HG03558 (cell line): ENCODE data around the gene SNN.

ENCODE experiments used
- ATAC-seq: cut with Tn5 transposase; IDR thresholded peaks from one replicate; pipeline ENCODE4 v1.9.1; 2021; ENCODE audit warnings: moderate number of reproducible peaks; ENCODE audit not compliant: unreplicated experiment; ENCODE audit errors: extremely low read depth

The SNN gene

DNA sequence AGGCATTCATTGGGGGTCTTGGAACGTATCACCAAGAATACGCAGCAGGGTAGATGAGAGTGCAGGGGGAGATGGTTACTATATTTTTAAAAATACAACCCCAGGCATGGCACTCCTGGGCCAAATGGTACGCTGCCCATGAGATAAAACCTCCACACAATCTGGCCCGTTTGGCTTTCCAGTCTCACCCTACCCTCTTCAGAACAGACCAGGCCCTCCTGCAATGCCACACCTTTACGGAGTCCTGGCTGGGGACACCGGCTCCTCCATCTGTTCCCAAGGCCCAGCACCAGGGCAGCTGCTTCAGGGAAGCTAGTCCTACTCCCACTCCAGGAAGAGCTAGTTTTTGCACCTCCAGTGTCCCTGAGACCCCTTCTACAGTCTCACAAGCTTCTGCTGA lies 24.4 kb downstream of the SNN start:
- ATAC-seq: no peak

DNA sequence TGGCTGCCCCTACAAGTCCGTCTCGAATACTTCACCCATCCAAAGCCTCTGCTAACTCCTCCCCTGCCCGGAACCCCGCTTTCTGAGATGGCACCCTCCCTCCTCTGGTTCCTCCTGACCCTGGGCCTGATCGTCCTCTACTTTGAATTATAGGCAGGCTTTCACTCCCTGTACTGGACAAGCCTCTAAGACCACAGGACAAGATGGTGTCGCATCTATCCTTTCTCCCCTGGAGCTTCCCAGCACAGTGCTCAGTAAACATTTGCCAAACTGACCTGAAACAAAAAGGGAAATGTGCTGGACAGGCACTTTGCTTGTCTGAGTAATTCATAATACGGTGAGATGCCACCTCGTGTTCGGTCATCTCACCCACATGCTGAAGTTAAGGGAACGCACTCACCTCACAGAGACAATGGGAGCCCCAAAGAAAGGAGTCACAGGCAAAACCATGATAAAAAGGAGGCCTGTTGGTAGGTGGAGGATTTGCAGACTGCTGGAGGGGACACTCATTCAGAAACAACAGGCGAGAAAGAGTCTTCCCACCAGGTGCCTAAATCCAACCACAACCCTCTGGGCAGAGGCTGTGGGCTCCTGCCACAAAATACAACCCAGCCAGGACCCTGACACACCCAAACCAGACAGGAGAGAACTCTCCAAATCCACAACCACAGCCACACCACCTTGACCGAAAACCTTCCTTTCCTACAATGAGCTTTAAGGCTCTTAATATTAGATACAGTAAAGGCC lies 28.2 kb downstream of the SNN start:
- ATAC-seq: no peak

DNA sequence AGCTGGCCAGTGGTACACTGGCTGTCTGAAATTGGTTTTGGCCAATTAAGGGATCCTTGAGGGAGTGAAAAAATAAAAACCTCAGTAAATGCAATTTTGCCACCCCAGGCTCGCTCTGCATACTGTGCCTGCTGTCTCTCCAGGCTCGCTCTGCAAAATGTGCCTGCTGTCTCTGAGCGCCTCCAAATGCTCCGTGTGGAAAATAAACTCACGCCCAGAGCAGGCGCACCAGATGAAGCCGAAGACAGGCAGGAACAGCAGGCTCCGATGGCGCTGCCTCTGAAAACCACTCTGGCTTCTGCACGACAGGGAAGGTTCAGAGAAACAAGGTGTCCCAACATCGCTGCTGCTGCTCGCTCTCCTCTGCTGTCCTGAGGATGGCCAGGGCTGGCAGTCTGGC lies 29.1 kb downstream of the SNN start:
- no peak for ATAC-seq

DNA sequence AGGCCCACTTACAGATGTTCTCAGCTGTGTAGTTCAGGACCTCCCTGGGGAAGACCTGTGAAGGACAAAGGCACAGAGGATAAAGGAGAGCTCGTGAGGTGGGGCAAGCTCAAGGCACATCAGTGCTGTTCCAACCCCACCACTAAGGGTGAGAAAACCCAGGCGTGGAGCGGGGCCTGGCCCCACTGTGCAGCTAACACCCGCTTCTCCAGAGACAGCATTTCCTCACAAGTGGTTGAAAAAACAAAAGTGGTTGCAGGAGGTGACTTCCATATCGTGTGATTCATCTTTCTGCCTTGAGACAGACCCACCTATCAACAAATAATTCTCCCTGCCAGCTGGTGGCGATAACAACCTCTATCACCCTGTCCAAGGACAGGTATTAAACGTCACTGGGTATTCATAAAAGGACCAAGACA lies 30.0 kb downstream of the SNN start:
- ATAC-seq: no peak

DNA sequence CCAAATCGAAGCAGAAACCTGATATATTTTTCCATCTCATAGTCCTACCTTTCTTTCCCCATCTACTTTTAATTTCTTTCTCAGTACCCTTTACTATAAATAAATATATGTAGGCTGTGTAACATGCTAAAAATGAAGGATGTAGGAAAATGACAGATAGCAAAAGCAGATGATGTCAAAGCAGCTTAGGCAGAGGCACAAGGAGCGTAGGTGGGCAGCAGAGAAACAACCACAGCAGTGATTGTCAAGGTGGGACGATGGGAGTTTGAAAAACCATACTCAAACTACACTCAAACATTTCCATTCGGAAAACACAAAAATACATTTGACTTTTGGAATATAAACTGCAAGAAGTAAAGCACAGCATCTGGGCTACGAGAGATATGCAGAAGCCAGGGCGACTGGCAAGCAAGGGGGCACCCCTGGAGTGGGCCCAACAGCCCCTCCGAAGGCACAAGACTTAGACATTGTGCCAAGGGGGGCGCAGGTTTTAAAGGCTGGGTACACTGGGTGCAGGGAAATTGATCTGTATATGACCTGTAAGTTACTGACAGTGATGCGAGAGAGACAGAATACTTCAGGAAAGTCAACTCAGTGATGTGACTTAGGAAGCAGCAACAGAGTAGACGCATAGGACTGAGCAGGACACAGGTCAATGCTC lies 31.1 kb downstream of the SNN start:
- no peak for ATAC-seq

DNA sequence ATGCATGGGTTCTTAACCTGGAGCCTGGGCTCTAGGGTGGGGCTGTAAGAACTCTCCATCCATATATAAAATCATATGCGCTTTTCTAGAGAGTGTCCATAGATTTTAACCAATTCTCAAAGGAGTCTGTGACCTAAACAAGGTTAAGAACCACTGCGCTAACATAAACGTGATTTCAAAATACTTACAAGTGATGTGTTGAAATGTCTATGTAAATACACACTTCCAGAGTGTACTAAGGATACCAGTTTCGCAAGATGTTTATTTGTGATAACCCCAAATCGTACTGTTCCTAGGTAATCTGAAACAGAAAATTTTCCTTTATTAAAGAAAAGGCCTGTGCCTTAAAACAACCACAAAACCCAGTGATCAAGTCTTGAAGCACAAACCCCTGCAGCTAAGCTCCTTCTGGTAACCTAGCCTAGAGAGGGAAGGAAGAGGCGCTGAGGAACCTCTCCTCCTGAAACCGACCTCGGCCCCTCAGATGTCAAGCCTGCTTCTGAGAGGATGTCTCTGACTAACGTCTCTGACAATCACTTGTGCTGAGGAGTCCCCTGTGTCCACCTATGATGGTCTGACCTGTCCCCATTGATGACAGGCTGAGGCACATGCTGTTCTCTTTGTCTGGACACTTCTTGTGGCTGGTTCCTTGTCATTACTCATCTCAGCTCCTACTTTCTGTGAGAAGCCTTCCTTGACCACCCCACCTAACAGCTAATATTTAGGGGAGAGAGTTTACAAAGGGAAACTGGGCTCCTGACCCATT lies 32.2 kb downstream of the SNN start:
- no peak for ATAC-seq

DNA sequence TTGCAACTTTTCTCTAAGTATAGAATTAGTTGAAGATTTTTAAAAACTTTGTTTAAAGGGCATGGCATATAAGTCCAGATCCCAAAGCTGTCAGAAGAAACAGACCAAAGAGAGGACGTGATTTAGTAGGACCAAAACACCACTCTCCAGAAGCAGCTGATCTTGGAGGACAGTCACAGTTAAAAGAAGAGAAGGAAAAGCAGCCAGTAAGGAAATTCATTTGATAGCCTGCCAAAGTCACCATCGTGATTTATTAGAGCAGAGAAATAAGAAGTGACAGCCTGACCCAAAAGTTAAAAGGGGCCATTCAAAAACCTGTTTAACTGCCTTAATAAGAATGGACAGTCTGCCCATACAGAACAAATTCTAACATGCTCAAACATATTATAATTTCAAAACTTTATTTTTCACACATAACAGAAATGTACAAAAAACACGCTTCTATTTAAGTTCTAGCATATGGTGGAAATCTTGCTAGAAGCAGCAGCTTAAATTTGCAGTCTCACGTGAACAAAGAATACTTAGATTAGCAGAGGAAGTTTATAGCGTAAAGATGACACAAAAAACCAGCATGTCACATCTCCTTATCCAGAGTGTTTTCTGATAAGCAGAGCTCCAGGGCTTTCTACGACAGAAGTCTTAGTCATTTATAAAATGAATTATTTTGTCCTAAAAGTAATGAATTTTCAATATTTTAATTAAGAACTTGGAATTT lies 37.2 kb downstream of the SNN start:
- no peak for ATAC-seq

DNA sequence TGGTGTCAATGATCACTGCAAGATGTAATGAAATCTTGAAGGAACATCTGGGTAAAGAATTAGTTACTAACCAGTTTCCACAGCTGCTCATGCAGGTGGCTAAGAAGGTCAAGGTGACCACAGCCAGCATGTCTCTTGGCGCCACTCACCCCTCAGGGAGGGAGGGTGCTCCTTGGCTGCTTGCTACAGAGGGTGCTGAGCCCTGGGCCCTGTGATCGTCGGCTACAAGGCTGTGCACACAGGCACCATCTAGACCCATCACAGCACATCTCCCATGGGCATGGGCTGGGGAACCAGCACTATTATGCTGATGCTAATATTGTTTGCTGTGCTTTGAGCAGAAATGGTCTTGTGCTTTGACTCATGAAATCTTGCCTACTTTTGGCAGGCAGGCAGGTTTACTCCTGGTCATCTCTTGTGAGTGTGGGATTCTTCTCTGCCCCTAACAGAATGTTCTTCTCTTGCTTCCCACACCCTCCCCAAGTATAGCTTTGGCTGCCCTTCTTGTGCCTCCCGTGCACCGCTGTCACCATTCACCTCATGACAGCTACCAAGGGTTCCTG lies 38.0 kb downstream of the SNN start:
- ATAC-seq: no peak

DNA sequence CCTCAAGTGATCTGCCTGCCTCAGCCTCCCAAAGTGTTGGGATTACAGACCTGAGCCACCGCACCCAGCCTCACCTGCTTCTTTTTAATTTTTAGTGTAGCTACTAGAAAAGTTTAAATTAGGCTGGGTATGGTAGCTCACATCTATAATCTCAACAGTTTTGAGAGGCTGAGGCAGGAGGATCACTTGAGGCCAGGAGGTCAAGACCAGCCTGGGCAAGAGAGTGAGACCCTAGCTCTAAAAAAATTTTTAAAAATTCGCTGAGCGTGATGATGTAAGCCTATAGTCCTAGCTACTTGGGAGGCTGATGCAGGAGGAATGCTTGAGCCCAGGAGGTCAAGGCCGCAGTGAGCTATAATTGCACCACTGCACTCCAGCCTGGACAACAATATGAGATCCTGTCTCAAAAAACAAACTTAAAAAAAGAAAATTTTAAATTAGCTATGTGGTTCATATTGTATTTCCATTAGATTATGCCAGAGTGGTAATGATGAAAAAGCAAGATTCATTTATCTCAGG lies 39.5 kb downstream of the SNN start:
- ATAC-seq: no peak

DNA sequence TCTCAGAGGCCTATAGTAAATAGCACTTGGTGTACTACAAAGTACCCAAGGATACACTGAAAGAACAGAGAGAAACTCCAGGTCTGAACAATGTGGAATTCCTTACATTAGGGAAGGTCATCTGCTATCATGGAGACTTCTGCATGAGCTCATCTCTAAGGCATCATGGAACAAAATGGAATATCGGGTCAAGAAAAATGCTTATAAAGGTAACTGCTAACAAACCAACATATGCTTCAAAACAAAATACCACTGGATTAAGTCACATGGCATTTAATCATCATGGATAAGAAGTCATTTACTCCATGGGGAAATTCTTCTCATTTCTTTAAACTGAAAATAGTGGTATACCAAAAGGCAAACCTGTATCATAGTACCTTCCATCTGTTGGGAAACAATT lies 40.2 kb downstream of the SNN start:
- ATAC-seq: no peak

DNA sequence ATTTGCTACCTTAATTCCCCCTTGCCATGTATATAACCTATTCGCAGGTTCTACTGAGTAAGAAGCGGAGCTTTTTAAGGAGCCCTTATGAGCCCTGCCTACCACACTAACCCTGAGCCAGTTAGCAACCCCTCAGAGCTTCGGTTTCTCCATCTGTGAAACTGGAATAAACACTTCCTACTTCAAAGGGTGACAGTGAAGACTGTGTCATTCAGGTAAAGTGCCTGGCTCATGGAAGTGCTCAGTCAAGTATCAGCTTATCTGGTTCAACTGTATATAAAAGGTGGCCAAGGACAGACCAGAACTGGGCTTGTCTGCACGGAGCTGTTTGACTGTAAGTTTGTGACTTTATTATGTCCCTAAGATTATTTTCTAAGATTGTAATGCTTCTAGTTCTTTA lies 43.4 kb downstream of the SNN start:
- ATAC-seq: no peak

DNA sequence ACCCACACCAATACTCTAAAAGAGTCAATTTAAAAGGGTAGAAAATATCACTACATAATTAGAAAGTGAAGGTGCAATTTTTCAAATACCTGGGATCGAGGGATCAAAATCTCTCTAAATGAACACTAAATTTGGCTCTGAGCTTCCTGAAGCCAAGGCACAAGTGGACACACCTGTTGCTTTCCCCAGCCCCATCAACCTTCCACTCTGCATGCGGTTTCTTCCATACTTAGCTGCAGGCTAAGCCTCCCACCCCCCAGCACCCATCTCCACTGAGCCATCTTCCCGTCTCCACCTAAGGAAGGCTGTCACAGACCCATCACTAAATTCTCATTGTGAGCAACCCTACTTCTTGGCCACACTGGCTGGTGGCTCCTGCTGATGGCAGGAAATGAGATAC lies 43.9 kb downstream of the SNN start:
- ATAC-seq: no peak

DNA sequence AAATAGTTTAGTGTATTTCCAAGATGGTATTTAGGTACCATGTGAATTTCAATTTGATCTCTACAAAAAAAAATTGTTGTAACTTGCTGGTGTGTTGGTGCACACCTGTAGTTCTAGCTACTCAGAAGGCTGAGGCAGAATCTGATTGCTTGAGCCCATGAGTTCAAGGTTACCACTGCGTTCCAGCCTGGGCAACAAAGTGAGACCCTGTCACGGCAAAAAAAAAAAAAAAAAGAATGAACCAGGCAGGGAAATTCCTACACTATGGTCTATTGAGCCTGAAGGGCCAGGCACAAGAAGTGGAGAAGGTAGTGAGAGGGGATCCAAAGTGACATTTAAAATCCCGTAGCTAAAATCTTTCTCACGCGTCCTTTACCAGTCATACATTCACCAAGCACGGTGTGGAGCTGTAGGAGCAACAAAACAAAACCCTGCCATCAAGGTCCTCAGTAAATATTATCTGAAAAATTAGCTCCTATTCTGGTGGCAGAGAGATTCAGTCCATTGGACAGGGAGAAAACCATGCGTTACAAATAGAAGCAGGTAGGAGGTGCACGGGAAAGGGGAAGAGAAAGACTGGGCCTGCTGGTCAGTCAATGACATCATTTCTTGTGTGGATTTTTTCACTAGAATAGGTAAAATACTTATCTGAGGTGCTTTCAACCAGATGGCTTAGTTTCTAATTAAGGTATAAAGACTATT lies 47.1 kb downstream of the SNN start:
- no peak for ATAC-seq

DNA sequence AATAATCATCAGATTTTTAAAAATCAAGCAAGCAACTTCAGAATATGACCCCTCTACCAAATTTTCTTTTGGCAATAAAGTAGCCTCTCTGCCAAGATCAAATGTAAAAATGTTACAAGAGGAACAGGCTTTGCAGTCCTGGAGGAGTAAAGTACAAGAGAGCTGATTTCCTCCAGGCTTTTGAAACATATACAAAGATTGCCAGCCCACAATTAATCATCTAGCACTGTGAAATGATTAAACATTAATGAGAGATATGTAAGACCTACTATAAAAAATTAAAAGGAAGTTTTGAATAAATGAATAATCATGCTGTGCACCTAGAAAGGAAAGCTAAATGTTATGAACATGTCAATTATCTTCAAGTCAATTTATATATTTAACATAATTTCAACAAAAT lies 48.1 kb downstream of the SNN start:
- no peak for ATAC-seq

DNA sequence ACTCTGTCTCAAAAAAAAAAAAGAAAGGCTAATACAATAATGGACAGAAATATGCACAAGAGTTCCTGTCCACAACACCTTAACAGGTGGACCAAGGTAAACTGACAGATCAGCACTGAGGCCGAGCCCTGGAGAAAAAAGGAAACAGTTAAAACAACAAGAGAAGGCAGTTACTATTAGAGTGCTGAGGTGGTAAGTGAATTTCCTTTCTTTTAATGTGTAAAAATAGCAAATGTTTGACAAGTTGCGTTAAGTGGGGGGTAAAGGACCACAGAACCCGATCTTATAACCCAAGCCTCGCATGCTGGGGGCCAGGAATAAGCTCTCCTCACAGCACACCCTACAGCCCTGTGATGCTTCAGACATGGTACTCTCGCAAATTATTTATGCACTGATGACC lies 49.6 kb downstream of the SNN start:
- ATAC-seq: no peak

DNA sequence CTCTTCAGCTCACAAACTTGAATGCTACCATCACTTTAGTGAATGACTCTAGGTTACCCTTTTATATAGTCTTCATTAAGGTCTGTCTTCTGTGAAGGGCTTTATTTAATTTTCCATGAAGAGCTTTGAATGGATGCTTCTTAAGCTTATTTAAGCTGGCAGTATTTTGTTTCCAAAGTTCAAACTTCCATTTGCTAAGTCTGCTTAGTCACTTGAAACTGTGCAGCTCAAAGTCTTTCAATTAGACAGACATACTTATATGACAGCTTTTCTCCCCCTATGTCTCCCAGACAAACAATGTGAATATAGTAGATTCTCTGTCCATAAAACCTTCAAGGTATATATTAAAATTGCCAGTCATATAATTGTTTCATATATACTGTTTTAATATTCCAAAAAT lies 50.9 kb downstream of the SNN start:
- no peak for ATAC-seq

DNA sequence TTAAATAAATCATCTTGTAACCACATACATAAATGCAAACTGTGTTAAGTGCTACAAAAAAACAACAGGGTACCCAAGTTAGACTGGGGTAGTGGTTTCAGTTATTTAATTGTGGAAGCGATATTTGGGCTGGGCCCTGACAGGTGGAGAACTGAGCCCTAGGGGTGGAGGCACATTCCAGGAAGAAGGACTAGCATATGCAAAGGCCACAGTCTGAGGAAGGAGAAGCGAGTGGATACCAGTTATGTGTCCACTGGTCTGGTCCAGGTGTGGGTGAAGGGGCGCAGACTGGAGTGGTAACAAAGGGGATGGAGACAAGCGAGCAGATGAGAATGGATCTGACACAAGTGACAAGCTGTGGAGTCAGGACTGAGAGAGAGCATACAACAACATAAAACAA lies 51.5 kb downstream of the SNN start:
- no peak for ATAC-seq

DNA sequence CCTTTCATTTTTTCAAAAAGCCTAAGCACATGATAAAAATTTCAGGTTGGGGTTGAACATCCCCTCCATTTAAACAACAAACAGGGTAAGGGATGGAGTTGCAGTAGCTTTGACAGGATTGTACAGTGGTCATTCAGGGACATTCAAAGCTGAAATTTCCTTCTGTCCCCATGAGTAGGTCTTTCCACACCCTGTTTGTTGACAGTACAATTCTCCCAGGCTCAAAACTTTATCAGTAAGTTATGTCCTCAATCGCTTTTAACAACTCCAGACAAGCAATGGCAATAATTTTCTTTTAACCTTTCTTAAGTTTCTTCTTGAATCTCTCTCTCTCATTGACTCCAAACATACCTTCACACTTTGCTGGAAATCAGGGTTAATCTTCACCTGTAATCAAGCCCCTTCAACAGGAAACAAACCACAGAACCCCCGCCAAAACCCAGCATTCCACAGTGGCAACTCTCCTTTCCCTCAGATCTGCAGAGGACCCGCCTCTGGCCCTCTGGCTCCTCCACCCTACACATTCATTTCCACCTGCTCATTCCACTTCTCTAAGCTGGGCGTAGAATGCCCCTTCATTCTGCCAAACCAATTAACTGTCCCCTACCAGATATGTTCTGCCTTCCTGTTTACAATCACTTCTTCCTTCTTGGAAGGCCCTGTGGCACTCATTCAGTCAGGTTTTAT lies 53.7 kb downstream of the SNN start:
- ATAC-seq: no peak

DNA sequence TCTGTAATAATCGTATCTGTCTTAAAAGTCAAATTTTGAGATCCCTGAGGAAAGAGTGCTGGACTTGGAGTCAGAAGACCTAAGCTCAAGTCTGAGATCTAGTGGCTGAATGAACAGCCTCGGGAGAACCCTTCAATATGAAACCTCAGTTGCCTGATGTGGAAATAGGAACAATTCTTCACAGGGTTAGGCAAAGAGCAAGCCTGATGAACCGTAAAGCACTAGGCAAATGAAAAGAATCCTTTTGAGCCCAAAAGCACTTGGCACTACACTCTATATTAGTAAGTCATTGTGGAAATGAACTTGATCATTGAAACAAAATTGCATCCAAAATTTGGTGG lies 54.2 kb downstream of the SNN start:
- no peak for ATAC-seq
